Caco-2 (cell line): ENCODE measurements around the gene TBL2. TPM values are rescaled to one million over a fixed set of nuclear protein-coding genes. Genes with fewer than 3 reads are reported as not detected.
A peak's percentile ranks its signal among the peaks of the same experiment; 100 is the strongest.

Source experiments
- Bru-seq: library from RNA; stranded (reverse); fragments of 400-500 nt; gene quantifications from one replicate; lab custom pipeline; 2021; lab: Mats Ljungman, UMichigan
- BruChase-seq, 2 experiments: library from RNA; stranded (reverse); fragments of 400-500 nt; gene quantifications; one replicate each; lab custom pipeline; 2021; lab: Mats Ljungman, UMichigan
- BruUV-seq: library from RNA; stranded (reverse); fragments of 400-500 nt; replicated peaks from 2 replicates; lab custom pipeline; 2021; lab: Mats Ljungman, UMichigan
- CTCF ChIA-PET: fragments of 300-600 bp; sonication (Branson Sonifier 250); formaldehyde crosslinking; loops from one replicate; lab custom pipeline; 2022; ENCODE audit warnings: antibody characterized with exemption; lab: Charles Lee
- POLR2A ChIA-PET: fragments of 300-600 bp; sonication (Branson Sonifier 250); formaldehyde crosslinking; loops from one replicate; lab custom pipeline; 2022; ENCODE audit warnings: antibody characterized with exemption; lab: Charles Lee
- DNase-seq, 2 experiments: peaks; one replicate each; pipeline versions ENCODE4 v3.0.0 to v3.0.0-alpha.2; 2020 to 2022
- H3K27me3 ChIP-seq: replicated peaks from 2 replicates; pipeline ENCODE4 v1.6.0; 2011; ENCODE audit warnings: low read length; ENCODE audit not compliant: control insufficient read depth, insufficient read depth
- H3K36me3 ChIP-seq: 2 replicates; pipeline ENCODE4 v1.5.1; 2011; ENCODE audit warnings: low read length; ENCODE audit not compliant: control insufficient read depth, insufficient read depth
- H3K4me1 ChIP-seq: fragments of 250-450 bp; sonication (Bioruptor Pico); 2 replicates; pipeline ENCODE4 v1.5.1; 2020; ENCODE audit warnings: mild to moderate bottlenecking
- H3K4me3 ChIP-seq: 2 replicates; pipeline ENCODE4 v1.5.1; 2011; ENCODE audit warnings: low read depth, mild to moderate bottlenecking, control low read depth, low read length
- H3K9me3 ChIP-seq: fragments of 250-450 bp; sonication (Bioruptor Pico); 2 replicates; pipeline ENCODE4 v1.5.1; 2020; ENCODE audit warnings: mild to moderate bottlenecking, moderate library complexity
- H3K27ac Mint-ChIP-seq: one replicate; pipeline ENCODE4 v1.8.0; 2022; ENCODE audit warnings: mixed read lengths; ENCODE audit not compliant: unreplicated experiment
- H3K27me3 Mint-ChIP-seq: one replicate; pipeline ENCODE4 v1.8.0; 2022; ENCODE audit warnings: mixed read lengths; ENCODE audit not compliant: insufficient read depth, unreplicated experiment
- H3K36me3 Mint-ChIP-seq: one replicate; pipeline ENCODE4 v1.8.0; 2022; ENCODE audit warnings: mild to moderate bottlenecking, mixed read lengths; ENCODE audit not compliant: insufficient read depth, unreplicated experiment
- H3K4me1 Mint-ChIP-seq: one replicate; pipeline ENCODE4 v1.8.0; 2022; ENCODE audit warnings: low read depth, mixed read lengths; ENCODE audit not compliant: unreplicated experiment
- H3K4me3 Mint-ChIP-seq: one replicate; pipeline ENCODE4 v1.8.0; 2022; ENCODE audit warnings: mild to moderate bottlenecking, moderate library complexity, mixed read lengths; ENCODE audit not compliant: unreplicated experiment
- H3K9me3 Mint-ChIP-seq: one replicate; pipeline ENCODE4 v1.8.0; 2022; ENCODE audit warnings: mixed read lengths; ENCODE audit not compliant: unreplicated experiment
- intact Hi-C: fragments of 100-400 bp; cut with micrococcal nuclease; formaldehyde crosslinking; loops from one replicate; pipeline ENCODE4 v1.10.0; 2022; ENCODE audit not compliant: unreplicated experiment
- long read RNA-seq: library from polyadenylated mRNA; stranded (forward); transcript quantifications from one replicate; pipeline ENCODE4 v2.0.0, GENCODE V29; 2022
- total RNA-seq: library from RNA; stranded (reverse); gene quantifications from 2 replicates; pipeline ENCODE4 v1.2.3, GENCODE V29; 2022
- TF ChIP-seq, protein P1 (sequence below), 2 experiments: fragments of 200-600 bp in 1 of 2; IDR thresholded peaks; 1 replicate in 1 of 2; 2 replicates in 1 of 2; pipeline versions ENCODE4 v1.5.1 to v1.8.0; 2011 to 2022; ENCODE audit warnings: antibody characterized with exemption in 1 of 2, control low read depth in 1 of 2, inconsistent platforms in 1 of 2, low read depth in 1 of 2, low read length in 1 of 2, mild to moderate bottlenecking in 1 of 2, moderate library complexity in 1 of 2; ENCODE audit not compliant: insufficient read depth in 1 of 2, severe bottlenecking in 1 of 2, unreplicated experiment in 1 of 2

TBL2 gene, protein sequence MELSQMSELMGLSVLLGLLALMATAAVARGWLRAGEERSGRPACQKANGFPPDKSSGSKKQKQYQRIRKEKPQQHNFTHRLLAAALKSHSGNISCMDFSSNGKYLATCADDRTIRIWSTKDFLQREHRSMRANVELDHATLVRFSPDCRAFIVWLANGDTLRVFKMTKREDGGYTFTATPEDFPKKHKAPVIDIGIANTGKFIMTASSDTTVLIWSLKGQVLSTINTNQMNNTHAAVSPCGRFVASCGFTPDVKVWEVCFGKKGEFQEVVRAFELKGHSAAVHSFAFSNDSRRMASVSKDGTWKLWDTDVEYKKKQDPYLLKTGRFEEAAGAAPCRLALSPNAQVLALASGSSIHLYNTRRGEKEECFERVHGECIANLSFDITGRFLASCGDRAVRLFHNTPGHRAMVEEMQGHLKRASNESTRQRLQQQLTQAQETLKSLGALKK
- total RNA-seq (74.8 and 76.8 TPM in 2 replicates), Bru-seq, nascent RNA (percentile 83 among the genes with signal in this experiment), BruChase-seq, experiment 1, labeled RNA remaining after a 2-hour chase (percentile 81 among the genes with signal in this experiment), BruChase-seq, experiment 2, labeled RNA remaining after a 6-hour chase (percentile 90 among the genes with signal in this experiment)
- long read RNA-seq, full-length matches to known transcripts: 215 of 254 reads
- long read RNA-seq, partial matches to known transcripts: 4 of 254 reads
- long read RNA-seq, other reads (novel, unspliced or antisense): 35 of 254 reads

DNA sequence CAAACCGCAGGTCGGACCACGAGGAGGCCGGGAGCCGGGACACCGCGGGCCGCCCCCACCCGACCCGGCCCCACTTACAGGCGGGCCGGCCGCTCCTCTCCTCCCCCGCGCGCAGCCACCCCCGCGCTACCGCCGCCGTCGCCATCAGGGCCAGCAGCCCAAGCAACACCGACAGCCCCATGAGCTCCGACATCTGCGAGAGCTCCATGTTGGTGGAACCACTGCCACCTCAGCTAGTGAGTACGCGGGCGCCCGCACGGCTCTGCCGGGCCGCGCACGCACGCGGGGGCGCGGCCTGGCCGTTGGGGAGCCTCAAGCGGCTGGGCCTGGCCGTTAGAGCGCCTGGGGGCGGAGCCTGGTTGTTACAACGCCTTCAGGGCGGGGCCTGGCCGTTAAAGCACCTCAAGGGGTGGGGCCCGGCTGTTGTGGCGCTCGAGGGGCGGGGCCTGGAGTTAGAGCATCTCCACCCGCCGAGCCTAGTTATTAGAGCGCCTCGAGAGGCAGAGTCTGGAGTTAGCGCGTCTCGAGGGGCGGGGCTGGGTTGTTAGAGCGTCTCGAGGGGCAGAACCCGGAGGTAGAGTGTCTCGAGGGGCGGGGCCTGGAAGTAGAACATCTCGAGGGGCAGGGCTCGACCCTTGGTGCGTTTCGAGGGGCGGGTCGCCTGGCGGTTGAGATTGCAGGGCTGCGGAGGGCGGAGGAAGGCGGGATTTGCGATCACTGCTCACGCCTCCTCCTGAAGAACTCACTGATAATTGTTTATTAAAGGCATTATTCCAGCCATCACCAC is at the start of gene TBL2:
Gene TBL2 (minus strand): TSS at position 238 of the 787 bp plus-strand sequence. CDS start 30 bp downstream, at position 208.
- H3K27ac Mint-ChIP-seq: peak within 1 kb of the TSS; percentile 92
- peaks cover 8% of the 10 kb centered on the region; the same call in 1 of the 2 replicates for H3K4me1 ChIP-seq
- intact Hi-C loops: loop anchor here (1.0 to 5.0 kb wide), 4 partner anchors 21 to 249 kb away; partner anchors contain the start of genes BAZ1B, BCL7B and MLXIPL
- peak; percentile 99 for DNase-seq
- no peaks in the 10 kb centered on the region for H3K9me3 ChIP-seq
- peaks cover 43% of the 10 kb centered on the region for H3K36me3 Mint-ChIP-seq
- peaks cover 8% of the 10 kb centered on the region for H3K4me1 Mint-ChIP-seq
- no peaks in the 10 kb centered on the region for H3K27me3 ChIP-seq
- H3K4me3 ChIP-seq: peak within 1 kb of the TSS; percentile 60
- H3K36me3 ChIP-seq: peaks cover 5% of the 10 kb centered on the region
- TF ChIP-seq, protein P1, sequence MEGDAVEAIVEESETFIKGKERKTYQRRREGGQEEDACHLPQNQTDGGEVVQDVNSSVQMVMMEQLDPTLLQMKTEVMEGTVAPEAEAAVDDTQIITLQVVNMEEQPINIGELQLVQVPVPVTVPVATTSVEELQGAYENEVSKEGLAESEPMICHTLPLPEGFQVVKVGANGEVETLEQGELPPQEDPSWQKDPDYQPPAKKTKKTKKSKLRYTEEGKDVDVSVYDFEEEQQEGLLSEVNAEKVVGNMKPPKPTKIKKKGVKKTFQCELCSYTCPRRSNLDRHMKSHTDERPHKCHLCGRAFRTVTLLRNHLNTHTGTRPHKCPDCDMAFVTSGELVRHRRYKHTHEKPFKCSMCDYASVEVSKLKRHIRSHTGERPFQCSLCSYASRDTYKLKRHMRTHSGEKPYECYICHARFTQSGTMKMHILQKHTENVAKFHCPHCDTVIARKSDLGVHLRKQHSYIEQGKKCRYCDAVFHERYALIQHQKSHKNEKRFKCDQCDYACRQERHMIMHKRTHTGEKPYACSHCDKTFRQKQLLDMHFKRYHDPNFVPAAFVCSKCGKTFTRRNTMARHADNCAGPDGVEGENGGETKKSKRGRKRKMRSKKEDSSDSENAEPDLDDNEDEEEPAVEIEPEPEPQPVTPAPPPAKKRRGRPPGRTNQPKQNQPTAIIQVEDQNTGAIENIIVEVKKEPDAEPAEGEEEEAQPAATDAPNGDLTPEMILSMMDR (IDR thresholded peaks at IDR 0.05; ENCODE audit: insufficient read depth in 1 of 2, low read depth in 1 of 2, low read length in 1 of 2, severe bottlenecking in 1 of 2, unreplicated experiment in 1 of 2): peak in 1 of 2 experiments; percentile 30
- ChIA-PET POLR2A (interaction anchor here (0.5 to 1.4 kb wide), 20 partner anchors 9 to 1908 kb away, joined by 3 to 14 read pairs (median 5); partner anchors contain the start of genes BAZ1B and BCL7B), CTCF (interaction anchor here (0.6 to 1.4 kb wide), 4 partner anchors 9 to 304 kb away, joined by 3 to 8 read pairs (median 4); no protein-coding TSS in a partner anchor)
- no peaks in the 10 kb centered on the region for H3K27me3 Mint-ChIP-seq
- peak within 1 kb of the TSS; percentile 95 for H3K4me3 Mint-ChIP-seq
- BruUV-seq: no TSS peak
- H3K9me3 Mint-ChIP-seq: no peaks in the 10 kb centered on the region

DNA sequence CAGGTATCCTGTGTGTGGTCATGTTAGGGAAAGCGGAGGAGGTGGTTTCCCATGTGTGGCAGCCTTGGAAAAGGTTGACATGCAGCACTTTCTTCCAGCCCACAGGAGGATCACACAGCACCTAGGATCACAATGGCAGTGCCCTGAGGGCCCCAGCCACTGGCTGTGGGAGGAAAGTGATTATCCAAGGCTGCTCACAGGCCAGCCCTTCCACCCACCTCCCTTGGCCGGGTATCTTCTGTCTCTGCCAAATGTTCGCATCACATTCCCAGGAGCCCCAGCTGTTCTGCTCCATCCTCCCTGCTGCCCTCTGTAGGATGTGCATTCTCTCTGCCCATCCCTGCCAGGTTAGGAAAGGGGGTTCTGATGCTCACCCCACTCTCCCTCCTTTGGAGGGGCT is 48.4 kb upstream of the TBL2 start:
- H3K36me3 Mint-ChIP-seq: no peaks in the 10 kb centered on the region
- H3K27ac Mint-ChIP-seq: no peak overlapping the region
- TF ChIP-seq, protein P1 (IDR thresholded peaks at IDR 0.05; ENCODE audit: insufficient read depth in 1 of 2, low read depth in 1 of 2, low read length in 1 of 2, severe bottlenecking in 1 of 2, unreplicated experiment in 1 of 2): peak in 1 of 2 experiments; percentile 16
- H3K4me1 ChIP-seq: peaks cover 23% of the 10 kb centered on the region
- no peak overlapping the region for H3K4me3 ChIP-seq
- H3K27me3 ChIP-seq: no peaks in the 10 kb centered on the region
- no peaks in the 10 kb centered on the region for H3K9me3 ChIP-seq
- no peaks in the 10 kb centered on the region for H3K36me3 ChIP-seq
- ChIA-PET CTCF (interaction anchor here (0.7 kb wide), 1 partner anchor 112 kb away, joined by 6 read pairs; the partner anchor contains the start of gene ABHD11), POLR2A (no interaction called here)
- intact Hi-C loops: no loop called here
- no peak overlapping the region for H3K4me3 Mint-ChIP-seq
- no peak for DNase-seq
- H3K27me3 Mint-ChIP-seq: peaks cover 3% of the 10 kb centered on the region
- no TSS peak for BruUV-seq
- peaks cover 8% of the 10 kb centered on the region for H3K4me1 Mint-ChIP-seq
- no peaks in the 10 kb centered on the region for H3K9me3 Mint-ChIP-seq
